BLaER1 (cell line): ENCODE data around the gene COLEC12.

Source experiments
- H3K27ac ChIP-seq: shearing (Covaris generic); formaldehyde crosslinking; 2 replicates; pipeline ENCODE4 v1.8.1; 2022
- H3K27me3 ChIP-seq: shearing (Covaris generic); formaldehyde crosslinking; 2 replicates; pipeline ENCODE4 v1.8.1; 2022
- H3K36me3 ChIP-seq: shearing (Covaris generic); formaldehyde crosslinking; 2 replicates; pipeline ENCODE4 v1.8.1; 2022
- H3K4me1 ChIP-seq: shearing (Covaris generic); formaldehyde crosslinking; 2 replicates; pipeline ENCODE4 v1.8.1; 2022
- H3K4me2 ChIP-seq: shearing (Covaris generic); formaldehyde crosslinking; 2 replicates; pipeline ENCODE4 v1.8.1; 2022
- H3K4me3 ChIP-seq: shearing (Covaris generic); formaldehyde crosslinking; 2 replicates; pipeline ENCODE4 v1.8.1; 2022
- H3K9ac ChIP-seq: shearing (Covaris generic); formaldehyde crosslinking; 2 replicates; pipeline ENCODE4 v1.8.1; 2022
- H3K9me3 ChIP-seq: shearing (Covaris generic); formaldehyde crosslinking; 2 replicates; pipeline ENCODE4 v1.8.1; 2022
- H4K20me1 ChIP-seq: shearing (Covaris generic); formaldehyde crosslinking; 2 replicates; pipeline ENCODE4 v1.8.1; 2022
- Cebpa-rat ChIP-seq: shearing (Covaris generic); IDR thresholded peaks from 2 replicates; pipeline ENCODE4 v1.8.1; 2022

The COLEC12 gene

GRCh38 chr18:394262-394986 is 106.1 kb downstream of the COLEC12 start:
- H3K9ac ChIP-seq = no peak overlapping the region
- H3K4me2 ChIP-seq = no peak overlapping the region
- no peak for TF ChIP-seq Cebpa-rat
- H3K36me3 ChIP-seq = no peaks in the 10 kb centered on the region
- H3K4me3 ChIP-seq = no peak overlapping the region
- H3K27ac ChIP-seq = no peak overlapping the region
- H3K9me3 ChIP-seq = no peaks in the 10 kb centered on the region
- H3K27me3 ChIP-seq = no peaks in the 10 kb centered on the region
- peaks cover 20% of the 10 kb centered on the region for H3K4me1 ChIP-seq
- no peaks in the 10 kb centered on the region for H4K20me1 ChIP-seq

- H3K4me1 ChIP-seq = peaks cover 29% of the 10 kb centered on the region
- H3K9ac ChIP-seq = no peak overlapping the region
- no peak overlapping the region for H3K4me2 ChIP-seq
These were observed 106.9 kb downstream of the COLEC12 start for GRCh38 chr18:393574-393957.

GRCh38 chr18:392928-393573 is 107.5 kb downstream of the COLEC12 start:
- Histone ChIP-seq H3K36me3 (no peaks in the 10 kb centered on the region), H4K20me1 (no peaks in the 10 kb centered on the region), H3K9ac (no peak overlapping the region), H3K4me3 (no peak overlapping the region), H3K4me2 (no peak overlapping the region), H3K4me1 (peaks cover 34% of the 10 kb centered on the region), H3K9me3 (no peaks in the 10 kb centered on the region), H3K27me3 (no peaks in the 10 kb centered on the region), H3K27ac (no peak overlapping the region)
- no peak for TF ChIP-seq Cebpa-rat

More at GRCh38 chr18:393574-393957, 106.9 kb downstream of the COLEC12 start:
- Histone ChIP-seq H3K9me3 (no peaks in the 10 kb centered on the region), H4K20me1 (no peaks in the 10 kb centered on the region), H3K4me3 (no peak overlapping the region), H3K36me3 (no peaks in the 10 kb centered on the region), H3K27ac (no peak overlapping the region), H3K27me3 (no peaks in the 10 kb centered on the region)
- TF ChIP-seq Cebpa-rat = no peak

- Histone ChIP-seq H3K9ac (no peak overlapping the region), H3K4me2 (peak overlapping the region; percentile 69), H3K4me1 (peaks cover 34% of the 10 kb centered on the region), H3K9me3 (0 out of 2 replicates have a peak, but pooled peaks cover 4% of the 10 kb centered on the region), H3K27ac (no peak overlapping the region), H3K36me3 (no peaks in the 10 kb centered on the region), H3K27me3 (no peaks in the 10 kb centered on the region), H3K4me3 (no peak overlapping the region), H4K20me1 (no peaks in the 10 kb centered on the region)
- no peak for TF ChIP-seq Cebpa-rat
These were observed 109.6 kb downstream of the COLEC12 start for GRCh38 chr18:390741-391478.

GRCh38 chr18:389658-390357 is 110.7 kb downstream of the COLEC12 start:
- H3K9me3 ChIP-seq = peaks cover 12% of the 10 kb centered on the region; the same call in 1 of the 2 replicates
- H3K9ac ChIP-seq = no peak overlapping the region
- H4K20me1 ChIP-seq = no peaks in the 10 kb centered on the region
- H3K27me3 ChIP-seq = no peaks in the 10 kb centered on the region
- H3K4me3 ChIP-seq = no peak overlapping the region
- H3K4me2 ChIP-seq = peak overlapping the region; percentile 69
- no peak overlapping the region for H3K27ac ChIP-seq
- no peaks in the 10 kb centered on the region for H3K36me3 ChIP-seq
- H3K4me1 ChIP-seq = peaks cover 34% of the 10 kb centered on the region
- no peak for TF ChIP-seq Cebpa-rat

- peaks cover 34% of the 10 kb centered on the region for H3K4me1 ChIP-seq
- H3K27me3 ChIP-seq = no peaks in the 10 kb centered on the region
- H3K36me3 ChIP-seq = no peaks in the 10 kb centered on the region
- peak overlapping the region; percentile 69; the same call in 1 of the 2 replicates for H3K4me2 ChIP-seq
- H4K20me1 ChIP-seq = no peaks in the 10 kb centered on the region
- no peak overlapping the region for H3K27ac ChIP-seq
- no peak overlapping the region for H3K9ac ChIP-seq
- H3K4me3 ChIP-seq = no peak overlapping the region
- TF ChIP-seq Cebpa-rat = no peak
- peaks cover 27% of the 10 kb centered on the region for H3K9me3 ChIP-seq
These were observed 112.3 kb downstream of the COLEC12 start for GRCh38 chr18:388200-388599.

GRCh38 chr18:386994-387393 is 113.5 kb downstream of the COLEC12 start:
- no peaks in the 10 kb centered on the region for H4K20me1 ChIP-seq

GRCh38 chr18:384897-385296 is 115.6 kb downstream of the COLEC12 start:
- no peak overlapping the region for H3K4me3 ChIP-seq
- H3K36me3 ChIP-seq = no peaks in the 10 kb centered on the region
- H3K9ac ChIP-seq = no peak overlapping the region
- no peaks in the 10 kb centered on the region for H4K20me1 ChIP-seq
- no peaks in the 10 kb centered on the region for H3K27me3 ChIP-seq
- H3K27ac ChIP-seq = no peak overlapping the region
- peaks cover 32% of the 10 kb centered on the region for H3K4me1 ChIP-seq
- TF ChIP-seq Cebpa-rat = no peak
- peaks cover 28% of the 10 kb centered on the region for H3K9me3 ChIP-seq
- H3K4me2 ChIP-seq = no peak overlapping the region

More at GRCh38 chr18:386994-387393, 113.5 kb downstream of the COLEC12 start:
- Histone ChIP-seq H3K27me3 (no peaks in the 10 kb centered on the region), H3K4me1 (peaks cover 34% of the 10 kb centered on the region), H3K4me3 (no peak overlapping the region), H3K4me2 (no peak overlapping the region), H3K9ac (no peak overlapping the region), H3K36me3 (no peaks in the 10 kb centered on the region), H3K27ac (no peak overlapping the region), H3K9me3 (peaks cover 28% of the 10 kb centered on the region)
- TF ChIP-seq Cebpa-rat = no peak

GRCh38 chr18:383135-383534 is 117.4 kb downstream of the COLEC12 start:
- Histone ChIP-seq H3K27ac (no peak overlapping the region), H4K20me1 (no peaks in the 10 kb centered on the region), H3K36me3 (no peaks in the 10 kb centered on the region), H3K4me3 (no peak overlapping the region), H3K4me1 (peaks cover 32% of the 10 kb centered on the region), H3K27me3 (no peaks in the 10 kb centered on the region), H3K9ac (no peak overlapping the region), H3K9me3 (peaks cover 28% of the 10 kb centered on the region), H3K4me2 (no peak overlapping the region)
- TF ChIP-seq Cebpa-rat = no peak
